ENCODE measurements around the gene ZBTB7C.

The ZBTB7C gene

DNA sequence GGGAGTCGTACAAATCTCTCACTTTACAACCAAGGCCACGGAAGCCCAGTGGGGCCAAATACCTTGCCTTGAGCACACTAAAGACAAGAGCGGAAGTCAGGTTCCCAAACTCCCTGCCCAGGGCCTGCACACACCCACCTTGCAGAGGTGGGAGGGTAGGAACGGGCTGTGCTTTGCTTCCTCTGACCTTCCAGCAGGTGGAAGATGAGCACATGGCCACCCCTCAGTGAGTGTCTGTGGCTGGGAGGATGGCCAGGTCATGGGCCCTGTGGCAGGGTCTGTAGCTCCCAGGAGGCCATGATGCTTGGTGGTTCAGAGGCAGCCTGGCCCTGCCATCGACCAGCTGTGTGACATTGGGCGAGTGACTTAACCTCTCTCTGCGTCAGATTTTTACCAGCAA, 218.2 kb downstream of the ZBTB7C start:
- Histone ChIP-seq H3K27me3 (ENCODE audit: control insufficient read depth in 5 of 5, insufficient read depth in 4 of 5, low read length in 5 of 5) (peaks cover 0 to 7% (median 0%) of the 10 kb centered on the region in 5 donors), H3K4me1 (ENCODE audit: control insufficient read depth in 5 of 5, insufficient read depth in 5 of 5, low read length in 5 of 5) (peaks cover 4 to 24% (median 12%) of the 10 kb centered on the region in 5 donors), H3K9ac (ENCODE audit: low read length in 5 of 5) (no peak overlapping the region), H3K4me3 (ENCODE audit: low read depth in 1 of 5, low read length in 5 of 5) (no peak overlapping the region), H3K36me3 (ENCODE audit: control insufficient read depth in 5 of 5, insufficient read depth in 5 of 5, low read length in 5 of 5) (no peaks in the 10 kb centered on the region), H3K27ac (ENCODE audit: low read depth, low read length) (no peak overlapping the region), H3K9me3 (ENCODE audit: control insufficient read depth in 5 of 5, low read length in 5 of 5) (no peaks in the 10 kb centered on the region)

DNA sequence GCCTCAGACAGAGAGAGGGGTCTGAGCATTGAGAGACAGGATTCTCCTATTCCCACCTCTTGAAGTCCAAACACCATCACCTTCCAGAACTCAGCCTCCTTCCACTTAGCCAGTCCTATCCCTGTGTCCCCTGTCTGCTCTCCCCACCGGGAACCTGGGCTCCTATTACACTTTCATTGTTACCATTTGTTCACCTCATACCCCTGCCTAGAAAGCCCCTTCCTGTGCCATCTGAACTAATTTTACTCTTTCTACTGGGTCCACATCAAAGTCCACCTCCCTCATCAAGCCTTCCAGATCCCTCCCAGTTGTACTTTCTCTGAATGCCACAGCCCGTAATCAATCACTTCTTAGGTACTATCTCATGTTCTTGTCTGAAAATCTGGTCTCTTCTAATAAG, 220.6 kb downstream of the ZBTB7C start:
- Histone ChIP-seq H3K4me1 (ENCODE audit: control insufficient read depth in 5 of 5, insufficient read depth in 5 of 5, low read length in 5 of 5) (peaks cover 0 to 10% (median 2%) of the 10 kb centered on the region in 5 donors), H3K9ac (ENCODE audit: low read length in 5 of 5) (no peak overlapping the region), H3K27ac (ENCODE audit: low read depth, low read length) (no peak overlapping the region), H3K4me3 (ENCODE audit: low read depth in 1 of 5, low read length in 5 of 5) (no peak overlapping the region), H3K36me3 (ENCODE audit: control insufficient read depth in 5 of 5, insufficient read depth in 5 of 5, low read length in 5 of 5) (no peaks in the 10 kb centered on the region), H3K27me3 (ENCODE audit: control insufficient read depth in 5 of 5, insufficient read depth in 4 of 5, low read length in 5 of 5) (peaks cover 0 to 7% (median 0%) of the 10 kb centered on the region in 5 donors), H3K9me3 (ENCODE audit: control insufficient read depth in 5 of 5, low read length in 5 of 5) (no peaks in the 10 kb centered on the region)

DNA sequence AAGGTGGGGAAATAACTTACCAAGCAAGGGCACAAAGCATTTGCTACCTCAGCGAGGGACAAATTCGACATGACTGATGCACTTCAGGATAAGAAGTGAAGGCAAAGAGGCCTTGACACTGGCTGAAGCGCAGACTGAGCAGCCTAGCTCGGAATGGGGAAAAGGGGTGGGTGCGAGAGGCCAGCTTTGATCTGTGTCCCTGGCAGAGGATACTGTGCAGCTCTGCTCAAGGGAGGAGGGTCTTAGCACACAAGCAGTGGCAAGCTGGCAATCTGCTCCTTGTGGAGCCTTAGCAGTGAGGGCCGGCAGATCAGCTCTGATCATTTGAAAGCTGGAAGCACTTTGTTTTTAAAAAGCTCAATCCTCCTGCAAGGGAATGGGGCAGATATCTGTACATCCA, 222.3 kb downstream of the ZBTB7C start:
- H3K27ac ChIP-seq (ENCODE audit: low read depth, low read length), result no peak overlapping the region
- peaks cover 0 to 7% (median 0%) of the 10 kb centered on the region in 5 donors for H3K27me3 ChIP-seq (ENCODE audit: control insufficient read depth in 5 of 5, insufficient read depth in 4 of 5, low read length in 5 of 5)
- no peak overlapping the region for H3K4me3 ChIP-seq (ENCODE audit: low read depth in 1 of 5, low read length in 5 of 5)
- H3K9ac ChIP-seq (ENCODE audit: low read length in 5 of 5), result no peak overlapping the region
- H3K36me3 ChIP-seq (ENCODE audit: control insufficient read depth in 5 of 5, insufficient read depth in 5 of 5, low read length in 5 of 5), result no peaks in the 10 kb centered on the region
- peaks cover 0 to 4% (median 0%) of the 10 kb centered on the region in 5 donors for H3K4me1 ChIP-seq (ENCODE audit: control insufficient read depth in 5 of 5, insufficient read depth in 5 of 5, low read length in 5 of 5)
- no peaks in the 10 kb centered on the region for H3K9me3 ChIP-seq (ENCODE audit: control insufficient read depth in 5 of 5, low read length in 5 of 5)

DNA sequence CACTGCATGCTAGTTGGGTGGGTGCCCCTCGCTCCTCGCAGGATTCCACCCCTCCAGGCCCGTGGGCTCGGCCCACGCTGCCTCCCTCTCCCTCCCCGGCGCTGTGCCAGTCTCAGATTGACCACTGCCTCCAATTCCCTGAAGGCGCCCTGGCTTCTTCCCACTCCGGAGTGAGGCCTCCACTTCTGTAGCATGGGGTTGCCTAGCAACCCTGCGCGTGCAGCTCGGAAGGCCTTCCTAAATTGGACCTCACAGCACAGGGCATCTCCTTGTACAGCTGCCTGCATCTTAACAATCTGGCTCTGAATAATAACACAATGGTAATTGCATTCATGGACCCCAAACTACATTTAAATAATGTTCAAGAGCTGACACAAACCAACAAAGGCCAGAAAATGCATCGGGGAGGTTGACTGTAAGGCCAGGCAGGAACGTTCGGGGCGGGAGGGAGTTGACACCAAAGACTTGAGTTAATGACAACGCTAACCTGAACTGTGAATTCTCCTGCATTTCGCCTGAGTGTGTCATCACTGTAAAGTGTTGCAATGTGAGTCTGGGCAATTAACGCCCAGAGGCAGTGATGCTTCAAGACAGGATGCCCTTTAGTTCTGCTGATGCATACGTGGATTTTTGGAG, 222.9 kb downstream of the ZBTB7C start:
- no peak overlapping the region for H3K4me3 ChIP-seq (ENCODE audit: low read depth in 1 of 5, low read length in 5 of 5)
- H3K27ac ChIP-seq (ENCODE audit: low read depth, low read length), result no peak overlapping the region

DNA sequence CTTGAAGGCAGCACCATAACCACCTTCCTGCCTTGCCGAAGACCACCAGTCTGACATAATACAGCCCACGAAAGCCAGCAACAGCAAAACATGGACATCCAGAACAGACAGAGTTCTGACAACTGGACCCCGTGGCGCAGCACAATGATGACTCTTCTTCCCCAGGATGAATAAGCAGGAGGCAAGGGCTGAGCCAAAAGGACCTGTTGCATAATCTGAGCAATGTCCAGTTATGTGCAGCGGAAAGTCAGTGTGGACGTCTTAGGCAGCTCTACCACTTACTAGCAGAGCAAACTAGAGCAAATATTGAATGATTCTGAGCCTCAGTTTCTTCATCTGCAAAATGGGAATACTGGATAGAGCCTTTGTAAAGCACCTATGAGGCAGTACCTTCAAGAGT, 225.1 kb downstream of the ZBTB7C start:
- H3K9ac ChIP-seq (ENCODE audit: low read length in 5 of 5), result no peak overlapping the region
- no peaks in the 10 kb centered on the region for H3K36me3 ChIP-seq (ENCODE audit: control insufficient read depth in 5 of 5, insufficient read depth in 5 of 5, low read length in 5 of 5)
- no peak overlapping the region for H3K27ac ChIP-seq (ENCODE audit: low read depth, low read length)
- H3K4me1 ChIP-seq (ENCODE audit: control insufficient read depth in 5 of 5, insufficient read depth in 5 of 5, low read length in 5 of 5), result peaks cover 0 to 4% (median 0%) of the 10 kb centered on the region in 5 donors
- no peak overlapping the region for H3K4me3 ChIP-seq (ENCODE audit: low read depth in 1 of 5, low read length in 5 of 5)
- H3K27me3 ChIP-seq (ENCODE audit: control insufficient read depth in 5 of 5, insufficient read depth in 4 of 5, low read length in 5 of 5), result peaks cover 0 to 7% (median 0%) of the 10 kb centered on the region in 5 donors
- peaks cover 0 to 2% (median 0%) of the 10 kb centered on the region in 5 donors for H3K9me3 ChIP-seq (ENCODE audit: control insufficient read depth in 5 of 5, low read length in 5 of 5)

More for the DNA sequence above, 222.9 kb downstream of the ZBTB7C start:
- no peaks in the 10 kb centered on the region for H3K9me3 ChIP-seq (ENCODE audit: control insufficient read depth in 5 of 5, low read length in 5 of 5)
- H3K9ac ChIP-seq (ENCODE audit: low read length in 5 of 5), result no peak overlapping the region
- peaks cover 0 to 7% (median 0%) of the 10 kb centered on the region in 5 donors for H3K27me3 ChIP-seq (ENCODE audit: control insufficient read depth in 5 of 5, insufficient read depth in 4 of 5, low read length in 5 of 5)
- H3K4me1 ChIP-seq (ENCODE audit: control insufficient read depth in 5 of 5, insufficient read depth in 5 of 5, low read length in 5 of 5), result peaks cover 0 to 4% (median 0%) of the 10 kb centered on the region in 5 donors
- no peaks in the 10 kb centered on the region for H3K36me3 ChIP-seq (ENCODE audit: control insufficient read depth in 5 of 5, insufficient read depth in 5 of 5, low read length in 5 of 5)

DNA sequence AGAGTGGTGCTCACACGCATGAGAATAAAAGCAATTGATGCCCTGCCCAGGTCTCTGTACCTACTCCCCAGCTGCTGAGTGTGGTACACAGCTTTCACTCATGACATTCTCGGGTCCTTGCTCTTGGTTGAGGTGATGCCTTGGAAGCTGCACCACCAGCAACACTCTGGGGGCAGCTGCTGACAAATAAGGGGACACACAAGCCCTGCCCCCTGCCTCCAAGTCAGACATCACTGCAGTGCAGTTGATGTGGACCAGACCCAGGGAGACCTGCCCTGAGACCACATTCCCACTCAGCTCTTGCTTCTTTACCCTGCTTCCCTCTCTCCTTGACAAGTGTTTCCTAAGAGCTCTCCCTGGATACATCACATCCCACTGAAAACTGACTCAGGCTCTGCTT, 225.6 kb downstream of the ZBTB7C start:
- Histone ChIP-seq H3K4me1 (ENCODE audit: control insufficient read depth in 5 of 5, insufficient read depth in 5 of 5, low read length in 5 of 5) (peaks cover 0 to 4% (median 0%) of the 10 kb centered on the region in 5 donors), H3K27me3 (ENCODE audit: control insufficient read depth in 5 of 5, insufficient read depth in 4 of 5, low read length in 5 of 5) (peaks cover 0 to 7% (median 0%) of the 10 kb centered on the region in 5 donors), H3K27ac (ENCODE audit: low read depth, low read length) (no peak overlapping the region), H3K9ac (ENCODE audit: low read length in 5 of 5) (no peak overlapping the region), H3K36me3 (ENCODE audit: control insufficient read depth in 5 of 5, insufficient read depth in 5 of 5, low read length in 5 of 5) (no peaks in the 10 kb centered on the region), H3K4me3 (ENCODE audit: low read depth in 1 of 5, low read length in 5 of 5) (no peak overlapping the region), H3K9me3 (ENCODE audit: control insufficient read depth in 5 of 5, low read length in 5 of 5) (peaks cover 0 to 2% (median 0%) of the 10 kb centered on the region in 5 donors)

DNA sequence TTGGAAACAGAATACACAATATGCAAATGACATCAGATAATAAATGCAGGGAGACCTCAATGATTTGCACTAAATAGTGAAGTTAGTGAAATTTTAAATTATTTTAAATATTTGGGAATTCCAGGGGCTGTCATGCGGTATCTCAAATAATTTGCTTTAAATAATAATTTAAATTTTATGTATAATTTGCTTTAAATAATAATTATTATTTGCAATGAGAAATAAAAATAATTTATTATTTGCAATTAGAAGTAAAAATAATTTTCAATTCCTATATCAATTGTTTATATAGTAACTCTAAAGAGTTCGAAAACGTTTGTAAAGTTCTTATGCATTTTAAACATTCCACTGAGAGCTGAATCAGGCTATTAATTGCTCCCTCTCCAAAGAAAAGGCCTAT, 226.4 kb downstream of the ZBTB7C start:
- no peak overlapping the region for H3K9ac ChIP-seq (ENCODE audit: low read length in 5 of 5)
- H3K27ac ChIP-seq (ENCODE audit: low read depth, low read length), result no peak overlapping the region
- H3K9me3 ChIP-seq (ENCODE audit: control insufficient read depth in 5 of 5, low read length in 5 of 5), result peaks cover 0 to 2% (median 0%) of the 10 kb centered on the region in 5 donors
- no peaks in the 10 kb centered on the region for H3K36me3 ChIP-seq (ENCODE audit: control insufficient read depth in 5 of 5, insufficient read depth in 5 of 5, low read length in 5 of 5)
- H3K4me3 ChIP-seq (ENCODE audit: low read depth in 1 of 5, low read length in 5 of 5), result no peak overlapping the region
- H3K4me1 ChIP-seq (ENCODE audit: control insufficient read depth in 5 of 5, insufficient read depth in 5 of 5, low read length in 5 of 5), result peaks cover 0 to 4% (median 0%) of the 10 kb centered on the region in 5 donors
- H3K27me3 ChIP-seq (ENCODE audit: control insufficient read depth in 5 of 5, insufficient read depth in 4 of 5, low read length in 5 of 5), result peaks cover 0 to 7% (median 0%) of the 10 kb centered on the region in 5 donors

DNA sequence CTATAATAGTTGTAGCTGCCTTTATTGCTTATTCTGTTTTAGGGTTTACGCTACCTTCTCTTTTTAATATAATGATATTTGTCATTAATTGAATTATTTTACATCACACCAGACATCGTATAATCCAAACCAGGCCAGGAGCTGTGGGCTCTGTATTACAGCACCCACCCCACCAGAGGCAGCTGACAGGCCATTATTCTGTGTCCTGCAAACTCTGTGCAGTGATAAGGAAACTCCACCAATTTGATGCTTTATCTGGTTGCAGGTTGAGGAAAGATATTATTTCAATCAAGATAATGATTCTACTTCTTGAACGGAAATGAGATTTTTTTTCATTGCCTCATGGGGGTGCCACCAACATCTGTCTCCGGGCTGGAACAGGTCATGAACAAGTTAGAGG, 227.3 kb downstream of the ZBTB7C start:
- Histone ChIP-seq H3K27me3 (ENCODE audit: control insufficient read depth in 5 of 5, insufficient read depth in 4 of 5, low read length in 5 of 5) (peaks cover 0 to 6% (median 0%) of the 10 kb centered on the region in 5 donors), H3K36me3 (ENCODE audit: control insufficient read depth in 5 of 5, insufficient read depth in 5 of 5, low read length in 5 of 5) (no peaks in the 10 kb centered on the region), H3K9me3 (ENCODE audit: control insufficient read depth in 5 of 5, low read length in 5 of 5) (peaks cover 0 to 2% (median 0%) of the 10 kb centered on the region in 5 donors), H3K9ac (ENCODE audit: low read length in 5 of 5) (no peak overlapping the region), H3K27ac (ENCODE audit: low read depth, low read length) (no peak overlapping the region), H3K4me3 (ENCODE audit: low read depth in 1 of 5, low read length in 5 of 5) (no peak overlapping the region), H3K4me1 (ENCODE audit: control insufficient read depth in 5 of 5, insufficient read depth in 5 of 5, low read length in 5 of 5) (peaks cover 0 to 4% (median 0%) of the 10 kb centered on the region in 5 donors)

DNA sequence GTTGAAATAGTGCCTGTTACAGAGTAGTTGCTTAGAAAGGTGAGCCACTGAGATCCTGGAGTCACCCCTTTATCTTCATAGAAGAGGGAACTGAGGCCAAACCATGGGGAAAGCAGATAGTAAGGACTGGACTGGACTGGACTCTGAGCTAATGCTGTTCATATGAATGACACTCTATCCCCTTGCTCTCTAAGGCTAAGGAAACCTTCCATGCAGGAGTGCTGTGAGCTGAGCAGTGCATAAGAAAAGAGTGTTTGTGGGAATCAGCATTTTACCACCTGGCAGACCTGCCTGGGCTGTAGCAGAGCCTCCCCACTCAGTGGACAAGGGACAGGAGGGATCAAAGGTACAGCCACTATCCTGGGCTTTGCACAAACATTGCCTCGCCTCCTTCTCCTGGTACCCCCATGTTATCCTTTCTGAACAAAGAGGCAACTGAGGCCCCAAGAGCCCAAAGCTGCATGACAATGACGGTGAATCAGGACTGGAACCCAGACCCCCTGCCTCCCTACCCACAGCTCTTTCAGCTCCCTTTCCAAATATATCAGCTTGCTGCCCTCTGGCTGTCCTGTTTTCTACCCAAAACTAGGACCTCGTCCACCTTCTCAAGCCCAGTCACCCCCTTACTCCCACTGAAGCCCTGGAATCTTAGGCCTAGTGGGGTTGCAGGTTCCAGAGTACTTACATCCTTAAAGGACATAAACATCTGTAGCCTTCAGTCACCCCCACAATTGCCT, 227.9 kb downstream of the ZBTB7C start:
- H3K9ac ChIP-seq (ENCODE audit: low read length in 5 of 5), result no peak overlapping the region
- peaks cover 0 to 4% (median 0%) of the 10 kb centered on the region in 5 donors for H3K4me1 ChIP-seq (ENCODE audit: control insufficient read depth in 5 of 5, insufficient read depth in 5 of 5, low read length in 5 of 5)

DNA sequence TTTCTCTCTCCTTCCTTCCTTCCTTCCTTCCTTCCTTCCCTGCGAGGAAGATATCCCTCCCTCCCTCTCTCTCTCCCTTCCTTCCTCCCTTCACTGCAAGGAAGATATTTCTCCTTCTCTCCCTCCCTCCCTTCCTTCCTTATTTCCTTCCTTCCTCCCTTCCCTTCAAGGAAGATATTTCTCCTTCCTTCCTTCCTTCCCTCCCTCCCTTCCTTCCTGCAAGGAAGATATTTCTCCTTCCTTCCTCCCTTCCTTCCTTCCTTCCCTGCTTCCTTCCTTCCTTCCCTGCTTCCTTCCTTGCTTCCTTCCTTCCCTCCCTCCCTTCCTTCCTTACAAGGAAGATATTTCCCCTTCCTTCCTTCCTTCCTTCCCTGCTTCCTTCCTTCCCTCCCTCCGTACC, 229.5 kb downstream of the ZBTB7C start:
- peaks cover 0 to 2% (median 0%) of the 10 kb centered on the region in 5 donors for H3K9me3 ChIP-seq (ENCODE audit: control insufficient read depth in 5 of 5, low read length in 5 of 5)
- no peaks in the 10 kb centered on the region for H3K36me3 ChIP-seq (ENCODE audit: control insufficient read depth in 5 of 5, insufficient read depth in 5 of 5, low read length in 5 of 5)
- no peaks in the 10 kb centered on the region for H3K27me3 ChIP-seq (ENCODE audit: control insufficient read depth in 5 of 5, insufficient read depth in 4 of 5, low read length in 5 of 5)
- H3K9ac ChIP-seq (ENCODE audit: low read length in 5 of 5), result no peak overlapping the region
- H3K4me3 ChIP-seq (ENCODE audit: low read depth in 1 of 5, low read length in 5 of 5), result no peak overlapping the region
- H3K4me1 ChIP-seq (ENCODE audit: control insufficient read depth in 5 of 5, insufficient read depth in 5 of 5, low read length in 5 of 5), result peaks cover 0 to 4% (median 0%) of the 10 kb centered on the region in 5 donors
- H3K27ac ChIP-seq (ENCODE audit: low read depth, low read length), result no peak overlapping the region

More for the DNA sequence above, 227.9 kb downstream of the ZBTB7C start:
- H3K27me3 ChIP-seq (ENCODE audit: control insufficient read depth in 5 of 5, insufficient read depth in 4 of 5, low read length in 5 of 5), result no peaks in the 10 kb centered on the region
- H3K9me3 ChIP-seq (ENCODE audit: control insufficient read depth in 5 of 5, low read length in 5 of 5), result peaks cover 0 to 2% (median 0%) of the 10 kb centered on the region in 5 donors
- no peaks in the 10 kb centered on the region for H3K36me3 ChIP-seq (ENCODE audit: control insufficient read depth in 5 of 5, insufficient read depth in 5 of 5, low read length in 5 of 5)
- no peak overlapping the region for H3K4me3 ChIP-seq (ENCODE audit: low read depth in 1 of 5, low read length in 5 of 5)
- H3K27ac ChIP-seq (ENCODE audit: low read depth, low read length), result no peak overlapping the region
